ENCODE data around the gene LCN9.

- no peak for TF ChIP-seq CTCF (IDR thresholded peaks at IDR 0.05)
- no peak for TF ChIP-seq EP300 (IDR thresholded peaks at IDR 0.05)
- TF ChIP-seq POLR2A (IDR thresholded peaks at IDR 0.05) = no peak
Observed at GRCh38 chr9:135701067-135701958, 38.2 kb downstream of the LCN9 start.

All from stomach (tissue), 4 donors.